ENCODE results near the gene IP6K3. TPM values are rescaled to one million over a fixed set of nuclear protein-coding genes. Genes with fewer than 3 reads are reported as not detected.

Gene IP6K3
- total RNA-seq, 4 donors from 2014 or later, result 0.32 to 5.5 (median 2.8) TPM

DNA sequence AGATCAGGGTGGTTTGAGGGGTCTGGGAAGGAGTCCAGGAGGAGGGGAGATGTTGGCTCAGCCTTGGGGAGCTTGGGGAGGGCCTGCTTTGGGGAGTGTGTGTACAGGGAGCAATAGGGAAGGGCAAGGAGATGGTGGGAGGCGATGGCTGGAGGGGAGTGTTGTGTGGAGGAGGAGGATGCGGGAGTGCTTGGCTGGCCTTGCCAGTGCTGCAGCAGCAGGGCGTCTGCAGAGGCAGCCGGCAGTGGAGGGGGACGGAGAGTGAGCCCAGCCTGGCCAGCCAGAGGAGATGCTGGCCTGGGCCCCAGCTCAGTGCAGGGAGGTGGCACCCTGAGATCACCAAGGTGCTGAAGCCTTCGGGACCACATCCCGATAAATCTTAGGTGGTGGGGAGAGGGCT is 3.9 kb downstream of the IP6K3 start:
- peaks cover 42% of the 10 kb centered on the region for H3K27me3 ChIP-seq
- TF ChIP-seq EP300 (IDR thresholded peaks at IDR 0.05) (no peak), CTCF (IDR thresholded peaks at IDR 0.05) (no peak)
- peaks cover 0 to 4% of the 10 kb centered on the region in 2 donors for H3K36me3 ChIP-seq
- peaks cover 0 to 19% (median 0%) of the 10 kb centered on the region in 3 donors for H3K4me1 ChIP-seq
- WGBS, 2 donors (ENCODE audit: low coverage in 1 of 2), result 32 to 55% methylated on average over 5 to 7 of the region's 7 CpGs
- ATAC-seq, result no peak
- no peak overlapping the region for H3K4me3 ChIP-seq
- H3K27ac ChIP-seq, result no peak overlapping the region
- no peaks in the 10 kb centered on the region for H3K9me3 ChIP-seq

- WGBS, 2 donors (ENCODE audit: low coverage in 1 of 2), result 29% methylated on average over 9 of the region's 9 CpGs; no CpG with 5 or more reads in 1 of the 2 donors
- Histone ChIP-seq H3K4me1 (peaks cover 0 to 19% (median 0%) of the 10 kb centered on the region in 3 donors), H3K9me3 (no peaks in the 10 kb centered on the region), H3K4me3 (no peak overlapping the region), H3K36me3 (peaks cover 0 to 4% of the 10 kb centered on the region in 2 donors), H3K27ac (no peak overlapping the region), H3K27me3 (peaks cover 42% of the 10 kb centered on the region)
- no peak for ATAC-seq
- TF ChIP-seq EP300 (IDR thresholded peaks at IDR 0.05) (no peak), POLR2AphosphoS5 (IDR thresholded peaks at IDR 0.05) (no peak), POLR2A (IDR thresholded peaks at IDR 0.05) (no peak), CTCF (IDR thresholded peaks at IDR 0.05) (no peak)
These were observed 4.6 kb downstream of the IP6K3 start for GRCh38 chr6:33742092-33742491.

DNA sequence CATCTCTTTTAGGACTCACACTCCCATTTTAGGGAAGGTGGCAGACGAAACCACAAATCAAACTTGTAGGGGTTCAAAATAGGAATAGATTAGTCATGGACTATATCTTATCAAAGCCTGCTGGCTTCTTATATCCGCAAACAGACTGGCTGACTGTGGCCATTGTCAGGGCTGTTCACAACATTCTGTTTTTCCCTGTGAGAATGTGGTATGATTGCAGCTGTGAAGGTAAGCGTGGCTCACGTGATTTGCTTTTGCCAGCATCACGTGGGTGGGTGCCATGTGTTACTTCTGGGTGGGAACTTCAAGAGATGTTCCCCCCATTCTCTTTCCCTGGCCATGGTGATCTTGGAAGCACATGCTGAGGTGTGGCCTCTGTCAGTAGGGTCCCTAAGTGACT is 5.9 kb downstream of the IP6K3 start:
- H3K36me3 ChIP-seq, result peaks cover 0 to 4% of the 10 kb centered on the region in 2 donors
- ATAC-seq, result no peak
- no peak overlapping the region for H3K27ac ChIP-seq
- H3K9me3 ChIP-seq, result no peaks in the 10 kb centered on the region
- no peak overlapping the region for H3K4me3 ChIP-seq
- no peak for TF ChIP-seq POLR2AphosphoS5 (IDR thresholded peaks at IDR 0.05)
- 80 to 81% methylated on average over 2 to 5 of the region's 5 CpGs for WGBS, 2 donors (ENCODE audit: low coverage in 1 of 2)
- H3K27me3 ChIP-seq, result peaks cover 37% of the 10 kb centered on the region
- peaks cover 0 to 11% (median 0%) of the 10 kb centered on the region in 3 donors for H3K4me1 ChIP-seq

- Histone ChIP-seq H3K4me1 (peaks cover 0 to 10% (median 0%) of the 10 kb centered on the region in 3 donors), H3K36me3 (peaks cover 0 to 4% of the 10 kb centered on the region in 2 donors), H3K9me3 (no peaks in the 10 kb centered on the region), H3K27ac (no peak overlapping the region), H3K27me3 (peaks cover 35% of the 10 kb centered on the region), H3K4me3 (no peak overlapping the region)
- TF ChIP-seq EP300 (IDR thresholded peaks at IDR 0.05) (no peak), CTCF (IDR thresholded peaks at IDR 0.05) (no peak), POLR2AphosphoS5 (IDR thresholded peaks at IDR 0.05) (no peak), POLR2A (IDR thresholded peaks at IDR 0.05) (no peak)
- WGBS, 2 donors (ENCODE audit: low coverage in 1 of 2), result no CpG with 5 or more reads among the region's 6 CpGs
- no peak for ATAC-seq
These were observed 6.5 kb downstream of the IP6K3 start for GRCh38 chr6:33740204-33740608.

DNA sequence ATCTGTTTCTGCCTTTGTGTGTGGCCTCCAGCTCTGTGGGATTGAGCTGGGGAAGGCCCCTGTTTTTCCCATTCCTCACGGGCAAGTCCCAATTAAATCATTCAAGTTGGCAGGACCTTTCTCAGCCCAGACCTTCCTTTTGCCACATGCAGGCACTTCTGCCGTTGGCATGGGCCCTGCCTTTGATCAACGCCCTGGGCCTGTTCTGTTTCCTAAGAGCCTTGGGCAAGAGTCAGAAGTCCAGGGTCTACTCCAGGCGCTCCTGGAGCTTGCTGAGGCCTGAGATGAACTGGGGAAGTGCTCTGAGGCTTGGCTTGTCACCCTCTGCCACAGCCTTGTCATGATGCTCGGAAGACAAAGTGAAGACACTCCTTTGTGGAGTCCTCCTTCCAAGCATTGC is 7.1 kb downstream of the IP6K3 start:
- H3K27me3 ChIP-seq, result peaks cover 31% of the 10 kb centered on the region
- ATAC-seq, result no peak
- no peaks in the 10 kb centered on the region for H3K9me3 ChIP-seq
- TF ChIP-seq CTCF (IDR thresholded peaks at IDR 0.05), result no peak
- no peak for TF ChIP-seq POLR2AphosphoS5 (IDR thresholded peaks at IDR 0.05)
- no peak for TF ChIP-seq POLR2A (IDR thresholded peaks at IDR 0.05)
- no peak for TF ChIP-seq EP300 (IDR thresholded peaks at IDR 0.05)
- H3K4me1 ChIP-seq, result peaks cover 0 to 4% (median 0%) of the 10 kb centered on the region in 3 donors
- no CpG with 5 or more reads among the region's 5 CpGs for WGBS, 2 donors (ENCODE audit: low coverage in 1 of 2)
- no peak overlapping the region for H3K4me3 ChIP-seq
- no peak overlapping the region for H3K27ac ChIP-seq
- peaks cover 0 to 4% of the 10 kb centered on the region in 2 donors for H3K36me3 ChIP-seq
